Epithelial cell of esophagus (primary cell): ENCODE results near the gene IP6K2.
"Not testable (repeated sequence)": the region's sequence is repeated elsewhere in the genome, so short reads cannot be mapped to it uniquely, and the experiment has no call there.

Experiments
- DNase-seq: peaks from one replicate; pipeline ENCODE4 v3.0.0; 2010; ENCODE audit warnings: low read depth
- H3K4me3 ChIP-seq: 2 replicates; pipeline ENCODE4 v1.5.1; 2011; ENCODE audit warnings: mild to moderate bottlenecking, low read length, control low read depth
- CTCF ChIP-seq: IDR thresholded peaks from 2 replicates; pipeline ENCODE4 v1.5.1; 2011; ENCODE audit warnings: low read depth, mild to moderate bottlenecking, low read length, control low read depth, inconsistent platforms; ENCODE audit not compliant: insufficient read depth; ENCODE audit errors: missing control alignments

The IP6K2 gene

GRCh38 chr3:48750856-48751255 is 33.8 kb upstream of the IP6K2 start:
- TF ChIP-seq CTCF: no peak
- no peak for DNase-seq
- H3K4me3 ChIP-seq: no peak overlapping the region

GRCh38 chr3:48748754-48749153 is 31.7 kb upstream of the IP6K2 start:
- no peak for TF ChIP-seq CTCF
- H3K4me3 ChIP-seq: no peak overlapping the region
- DNase-seq: no peak

- DNase-seq: no peak
- H3K4me3 ChIP-seq: no peak overlapping the region
Observed at GRCh38 chr3:48747706-48748105, 30.7 kb upstream of the IP6K2 start.

GRCh38 chr3:48747015-48747615 is 30.1 kb upstream of the IP6K2 start:
- no peak for DNase-seq
- no peak for TF ChIP-seq CTCF
- H3K4me3 ChIP-seq: no peak overlapping the region

More at GRCh38 chr3:48747706-48748105, 30.7 kb upstream of the IP6K2 start:
- no peak for TF ChIP-seq CTCF

- TF ChIP-seq CTCF: no peak
- no peak for DNase-seq
- H3K4me3 ChIP-seq: no peak overlapping the region
Observed at GRCh38 chr3:48743773-48744172, 26.8 kb upstream of the IP6K2 start.

GRCh38 chr3:48741226-48741625 is 24.2 kb upstream of the IP6K2 start:
- not testable (repeated sequence) for H3K4me3 ChIP-seq, DNase-seq

- peak; percentile 80 for TF ChIP-seq CTCF
- H3K4me3 ChIP-seq: no peak overlapping the region
Observed at GRCh38 chr3:48739955-48740823, 23.2 kb upstream of the IP6K2 start.

More at GRCh38 chr3:48739955-48740823, 23.2 kb upstream of the IP6K2 start:
- DNase-seq: peak; percentile 75
